Neural progenitor cell (in vitro differentiated cells): ENCODE measurements around the gene SCUBE3.

ENCODE experiments used
- EZH2 ChIP-seq: fragments of 200-600 bp; sonication (generic); IDR thresholded peaks from 2 replicates; pipeline ENCODE4 v1.6.1; 2017; ENCODE audit warnings: antibody characterized with exemption, mild to moderate bottlenecking, moderate library complexity
- EZH2phosphoT487 ChIP-seq: fragments of 200-600 bp; sonication (generic); IDR thresholded peaks from 2 replicates; pipeline ENCODE4 v1.6.1; 2017; ENCODE audit warnings: antibody characterized with exemption
- TF ChIP-seq, protein P1 (sequence below): fragments of 200-600 bp; sonication (generic); IDR thresholded peaks from 2 replicates; pipeline ENCODE4 v1.5.1; 2017; ENCODE audit warnings: antibody characterized with exemption, mild to moderate bottlenecking

DNA sequence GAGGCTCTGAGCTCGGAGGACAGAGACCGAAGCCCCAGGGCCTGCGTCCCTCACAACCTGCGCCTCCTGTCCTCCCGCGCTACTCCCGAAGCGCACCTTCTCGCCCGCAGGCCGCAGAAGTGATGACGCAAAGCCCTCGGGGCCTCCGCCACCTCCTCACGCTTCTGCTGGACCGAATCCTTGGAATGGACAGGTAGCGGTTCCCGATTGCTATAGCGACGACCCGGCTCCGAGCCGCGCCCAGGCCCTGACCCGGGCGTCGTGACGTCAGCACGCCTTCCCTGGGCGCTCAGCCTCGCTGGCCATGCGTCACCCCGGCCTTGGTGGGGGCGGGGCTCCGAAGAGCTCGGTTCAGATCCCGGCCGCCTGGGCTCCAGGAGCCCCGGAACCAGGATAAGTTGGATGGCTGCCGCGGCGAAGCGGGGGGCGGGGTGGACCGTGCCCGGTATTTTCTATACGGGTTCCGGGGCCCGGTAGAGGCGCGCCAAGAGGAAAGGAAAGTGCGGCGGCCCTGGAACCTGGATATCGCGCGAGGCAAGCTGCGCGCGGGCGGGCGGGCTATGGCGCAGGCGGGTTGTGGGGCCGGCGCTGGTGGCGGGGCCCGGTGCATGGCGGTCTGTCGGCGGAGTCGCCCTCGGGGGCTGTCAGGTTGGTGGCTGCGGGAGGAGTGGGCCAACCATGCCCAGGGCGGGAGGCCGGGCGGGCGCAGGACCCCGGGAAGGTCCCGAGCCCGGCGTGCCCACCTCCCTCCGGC, 45.6 kb downstream of the SCUBE3 start, which contains the start of gene ZNF76:
- TF ChIP-seq, protein P1, sequence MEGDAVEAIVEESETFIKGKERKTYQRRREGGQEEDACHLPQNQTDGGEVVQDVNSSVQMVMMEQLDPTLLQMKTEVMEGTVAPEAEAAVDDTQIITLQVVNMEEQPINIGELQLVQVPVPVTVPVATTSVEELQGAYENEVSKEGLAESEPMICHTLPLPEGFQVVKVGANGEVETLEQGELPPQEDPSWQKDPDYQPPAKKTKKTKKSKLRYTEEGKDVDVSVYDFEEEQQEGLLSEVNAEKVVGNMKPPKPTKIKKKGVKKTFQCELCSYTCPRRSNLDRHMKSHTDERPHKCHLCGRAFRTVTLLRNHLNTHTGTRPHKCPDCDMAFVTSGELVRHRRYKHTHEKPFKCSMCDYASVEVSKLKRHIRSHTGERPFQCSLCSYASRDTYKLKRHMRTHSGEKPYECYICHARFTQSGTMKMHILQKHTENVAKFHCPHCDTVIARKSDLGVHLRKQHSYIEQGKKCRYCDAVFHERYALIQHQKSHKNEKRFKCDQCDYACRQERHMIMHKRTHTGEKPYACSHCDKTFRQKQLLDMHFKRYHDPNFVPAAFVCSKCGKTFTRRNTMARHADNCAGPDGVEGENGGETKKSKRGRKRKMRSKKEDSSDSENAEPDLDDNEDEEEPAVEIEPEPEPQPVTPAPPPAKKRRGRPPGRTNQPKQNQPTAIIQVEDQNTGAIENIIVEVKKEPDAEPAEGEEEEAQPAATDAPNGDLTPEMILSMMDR = no peak
- TF ChIP-seq EZH2phosphoT487 (no peak), EZH2 (no peak)
